Neutrophil (primary cell): ENCODE results near the gene KRT10.

ENCODE experiments used
- H3K27ac ChIP-seq: fragments of 200-600 bp; sonication (generic); 2 replicates; pipeline ENCODE4 v1.5.1; 2016; ENCODE audit warnings: mild to moderate bottlenecking, moderate library complexity
- H3K27me3 ChIP-seq: fragments of 200-600 bp; sonication (generic); 2 replicates; pipeline ENCODE4 v1.6.0; 2016; ENCODE audit warnings: mild to moderate bottlenecking
- H3K36me3 ChIP-seq: fragments of 200-600 bp; sonication (generic); 2 replicates; pipeline ENCODE4 v1.5.1; 2017
- H3K4me1 ChIP-seq, 2 experiments: fragments of 200-600 bp in 1 of 2; sonication (generic) in 1 of 2; 1 replicate in 1 of 2; 2 replicates in 1 of 2; pipeline versions ENCODE4 v1.5.1 to v1.6.1; 2013 to 2016; ENCODE audit warnings: low read depth in 1 of 2, low read length in 1 of 2, mild to moderate bottlenecking in 1 of 2, moderate library complexity in 1 of 2; ENCODE audit not compliant: control insufficient read depth in 1 of 2, insufficient read depth in 1 of 2
- H3K4me3 ChIP-seq, 2 experiments: fragments of 200-600 bp in 1 of 2; sonication (generic) in 1 of 2; 1 replicate in 1 of 2; 2 replicates in 1 of 2; pipeline ENCODE4 v1.5.1; 2013 to 2016; ENCODE audit warnings: low read depth in 1 of 2, low read length in 1 of 2, mild to moderate bottlenecking in 1 of 2, moderate library complexity in 1 of 2
- H3K9me3 ChIP-seq: fragments of 200-600 bp; sonication (generic); 2 replicates; pipeline ENCODE4 v1.5.1; 2016
- TF ChIP-seq, protein P1 (sequence below): fragments of 200-600 bp; sonication (generic); IDR thresholded peaks from 2 replicates; pipeline ENCODE4 v1.5.1; 2016; ENCODE audit warnings: antibody characterized with exemption

Gene KRT10

GRCh38 chr17:40843242-40843641 is 20.8 kb upstream of the KRT10 start:
- H3K27me3 ChIP-seq, result peaks cover 97% of the 10 kb centered on the region
- TF ChIP-seq, protein P1, sequence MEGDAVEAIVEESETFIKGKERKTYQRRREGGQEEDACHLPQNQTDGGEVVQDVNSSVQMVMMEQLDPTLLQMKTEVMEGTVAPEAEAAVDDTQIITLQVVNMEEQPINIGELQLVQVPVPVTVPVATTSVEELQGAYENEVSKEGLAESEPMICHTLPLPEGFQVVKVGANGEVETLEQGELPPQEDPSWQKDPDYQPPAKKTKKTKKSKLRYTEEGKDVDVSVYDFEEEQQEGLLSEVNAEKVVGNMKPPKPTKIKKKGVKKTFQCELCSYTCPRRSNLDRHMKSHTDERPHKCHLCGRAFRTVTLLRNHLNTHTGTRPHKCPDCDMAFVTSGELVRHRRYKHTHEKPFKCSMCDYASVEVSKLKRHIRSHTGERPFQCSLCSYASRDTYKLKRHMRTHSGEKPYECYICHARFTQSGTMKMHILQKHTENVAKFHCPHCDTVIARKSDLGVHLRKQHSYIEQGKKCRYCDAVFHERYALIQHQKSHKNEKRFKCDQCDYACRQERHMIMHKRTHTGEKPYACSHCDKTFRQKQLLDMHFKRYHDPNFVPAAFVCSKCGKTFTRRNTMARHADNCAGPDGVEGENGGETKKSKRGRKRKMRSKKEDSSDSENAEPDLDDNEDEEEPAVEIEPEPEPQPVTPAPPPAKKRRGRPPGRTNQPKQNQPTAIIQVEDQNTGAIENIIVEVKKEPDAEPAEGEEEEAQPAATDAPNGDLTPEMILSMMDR, result no peak
- no peaks in the 10 kb centered on the region for H3K4me1 ChIP-seq
- H3K36me3 ChIP-seq, result no peaks in the 10 kb centered on the region
- no peaks in the 10 kb centered on the region for H3K9me3 ChIP-seq
- no peak overlapping the region for H3K27ac ChIP-seq
- no peak overlapping the region for H3K4me3 ChIP-seq

DNA sequence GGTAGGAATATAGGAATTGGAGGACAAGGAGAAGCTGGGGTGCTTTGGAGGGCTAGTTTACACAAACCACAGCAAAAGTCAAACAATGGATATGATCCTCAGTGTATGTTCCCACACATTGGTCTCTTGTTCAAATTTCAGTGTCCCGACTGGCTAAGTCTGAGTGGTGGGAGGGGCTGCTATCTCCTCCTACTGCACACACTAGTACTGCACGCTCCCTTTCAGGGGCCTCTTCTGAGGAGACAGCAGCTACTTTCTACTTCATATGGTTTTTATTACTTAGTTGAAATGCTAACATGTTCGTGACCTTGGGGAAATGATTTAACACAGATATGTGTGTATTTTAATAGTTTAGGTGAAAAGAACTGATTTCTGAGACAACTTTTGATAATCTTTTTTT is 18.8 kb upstream of the KRT10 start:
- TF ChIP-seq, protein P1, result no peak
- no peaks in the 10 kb centered on the region for H3K4me1 ChIP-seq
- H3K27ac ChIP-seq, result no peak overlapping the region
- no peaks in the 10 kb centered on the region for H3K9me3 ChIP-seq
- no peak overlapping the region for H3K4me3 ChIP-seq
- H3K27me3 ChIP-seq, result peaks cover 90% of the 10 kb centered on the region
- no peaks in the 10 kb centered on the region for H3K36me3 ChIP-seq

DNA sequence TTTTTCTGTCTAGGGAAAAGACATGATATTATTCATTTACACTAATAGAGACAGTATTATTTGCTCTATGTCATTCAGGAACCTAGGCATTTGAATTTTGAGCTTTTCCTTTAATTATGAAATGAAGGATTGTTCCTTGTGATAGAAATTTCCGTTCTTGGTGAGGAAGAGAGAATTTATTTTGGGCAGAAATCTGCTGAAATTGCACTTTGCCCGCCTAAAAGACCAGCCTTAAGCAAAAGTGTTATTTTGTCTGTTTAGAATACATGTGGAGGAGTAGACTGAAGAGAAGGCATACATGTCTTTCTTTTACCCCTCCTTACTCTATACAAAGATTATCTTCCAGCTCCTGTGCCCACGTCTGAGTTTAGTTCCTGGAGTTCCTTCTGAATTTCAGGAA is 16.8 kb upstream of the KRT10 start:
- TF ChIP-seq, protein P1, result no peak
- Histone ChIP-seq H3K27ac (no peak overlapping the region), H3K9me3 (no peaks in the 10 kb centered on the region), H3K4me1 (no peaks in the 10 kb centered on the region), H3K27me3 (peaks cover 69% of the 10 kb centered on the region), H3K4me3 (no peak overlapping the region), H3K36me3 (no peaks in the 10 kb centered on the region)

DNA sequence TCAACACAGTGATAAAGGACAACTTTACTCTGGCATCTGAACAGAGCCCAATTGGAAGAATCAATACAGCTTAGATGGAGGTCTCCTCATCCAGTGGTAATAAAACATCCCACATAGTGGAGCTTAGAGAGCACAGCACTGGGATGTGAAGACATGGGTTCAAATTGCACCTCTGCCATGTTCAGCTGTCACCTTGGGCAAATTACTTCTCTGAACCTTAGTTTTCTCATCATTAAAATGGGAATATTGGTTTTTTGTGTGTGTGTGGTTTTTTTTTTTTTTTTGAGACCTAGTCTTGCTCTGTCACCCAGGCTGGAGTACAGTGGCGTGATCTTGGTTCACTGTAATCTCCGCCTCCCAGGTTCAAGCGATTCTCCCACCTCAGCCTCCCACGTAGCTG is 13.6 kb upstream of the KRT10 start:
- H3K36me3 ChIP-seq, result no peaks in the 10 kb centered on the region
- TF ChIP-seq, protein P1, result no peak
- peaks cover 39% of the 10 kb centered on the region for H3K27me3 ChIP-seq
- H3K4me1 ChIP-seq, result no peaks in the 10 kb centered on the region
- no peak overlapping the region for H3K27ac ChIP-seq
- no peaks in the 10 kb centered on the region for H3K9me3 ChIP-seq
- H3K4me3 ChIP-seq, result no peak overlapping the region

DNA sequence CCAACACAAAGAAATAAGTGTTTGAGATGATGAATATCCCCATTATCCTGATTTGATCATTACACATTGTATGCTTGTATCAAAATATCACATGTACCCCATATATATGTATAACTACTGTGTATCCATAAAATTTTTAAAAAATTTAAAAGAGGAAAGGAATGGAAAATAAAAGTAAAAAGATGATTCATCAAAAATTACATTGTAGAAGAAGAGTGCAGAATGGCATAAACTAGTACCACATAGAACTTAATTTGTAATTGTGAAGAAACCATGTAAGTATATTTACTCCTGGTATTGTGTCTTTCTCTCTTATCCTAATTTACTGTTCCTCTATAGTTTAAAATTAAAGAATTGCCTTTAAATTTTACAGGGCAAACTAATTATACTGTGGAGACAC is 11.5 kb upstream of the KRT10 start:
- Histone ChIP-seq H3K9me3 (no peaks in the 10 kb centered on the region), H3K4me3 (no peak overlapping the region), H3K27ac (no peak overlapping the region), H3K27me3 (peaks cover 33% of the 10 kb centered on the region), H3K4me1 (no peaks in the 10 kb centered on the region), H3K36me3 (no peaks in the 10 kb centered on the region)
- TF ChIP-seq, protein P1, result no peak

- TF ChIP-seq, protein P1, result no peak
Measured at GRCh38 chr17:40832840-40833239, 10.4 kb upstream of the KRT10 start.

More at GRCh38 chr17:40832840-40833239, 10.4 kb upstream of the KRT10 start:
- Histone ChIP-seq H3K4me3 (no peak overlapping the region), H3K4me1 (no peaks in the 10 kb centered on the region), H3K27ac (no peak overlapping the region), H3K9me3 (no peaks in the 10 kb centered on the region), H3K27me3 (peaks cover 30% of the 10 kb centered on the region), H3K36me3 (no peaks in the 10 kb centered on the region)
